Endothelial cell of umbilical vein (primary cell): Measurements from ENCODE around the gene MTMR3. TPM values are rescaled to one million over a fixed set of nuclear protein-coding genes. Genes with fewer than 3 reads are reported as not detected.

Experiments
- BruUV-seq: library from RNA; stranded (reverse); fragments of 400-500 nt; replicated peaks from 2 replicates; lab custom pipeline; 2021; lab: Mats Ljungman, UMichigan
- CTCF ChIA-PET: fragments of 300-600, 350-600 bp; sonication (Branson Sonifier 250); formaldehyde crosslinking; loops from one replicate; lab custom pipeline; 2021; ENCODE audit warnings: antibody characterized with exemption, inconsistent platforms; lab: Charles Lee
- POLR2A ChIA-PET: fragments of 300-600, 350-600 bp; sonication (Branson Sonifier 250); formaldehyde crosslinking; loops from one replicate; lab custom pipeline; 2021; ENCODE audit warnings: antibody characterized with exemption, inconsistent platforms; lab: Charles Lee
- DNase-seq: peaks from one replicate; pipeline ENCODE4 v3.0.0-alpha.2; 2011; ENCODE audit warnings: low read depth, low spot score
- FAIRE-seq: peaks from 2 replicates; lab custom pipeline; 2011; peaks lifted over from hg19 to GRCh38; lab: Jason Lieb, UNC
- H2AFZ ChIP-seq: 2 replicates; pipeline ENCODE4 v1.6.0; 2012; ENCODE audit warnings: low read depth, low read length, control low read depth, inconsistent platforms
- H3K27ac ChIP-seq: 2 replicates; pipeline ENCODE4 v1.5.1; 2011; ENCODE audit warnings: low read depth, mild to moderate bottlenecking, control low read depth, low read length, moderate library complexity; ENCODE audit not compliant: insufficient read depth
- H3K27me3 ChIP-seq, 2 experiments: 2 replicates each; pipeline versions ENCODE4 v1.6.0 to v1.6.1; 2011; ENCODE audit warnings: low read length in 2 of 2, mixed read lengths in 1 of 2; ENCODE audit not compliant: control insufficient read depth in 2 of 2, insufficient read depth in 2 of 2
- H3K36me3 ChIP-seq, 2 experiments: 2 replicates in 1 of 2; 3 replicates in 1 of 2; pipeline ENCODE4 v1.5.1; 2011; ENCODE audit warnings: low read length in 2 of 2, mild to moderate bottlenecking in 1 of 2, moderate library complexity in 1 of 2; ENCODE audit not compliant: control insufficient read depth in 2 of 2, insufficient read depth in 2 of 2; ENCODE audit errors: extremely low read depth in 1 of 2
- H3K4me1 ChIP-seq: 3 replicates; pipeline ENCODE4 v1.5.1; 2011; ENCODE audit warnings: mild to moderate bottlenecking, low read length; ENCODE audit not compliant: control insufficient read depth, insufficient read depth; ENCODE audit errors: extremely low read depth
- H3K4me2 ChIP-seq: 2 replicates; pipeline ENCODE4 v1.6.1; 2011; ENCODE audit warnings: low read length, control low read depth, mixed read lengths; ENCODE audit not compliant: insufficient read depth
- H3K4me3 ChIP-seq, 3 experiments: fragments of 200-600 bp in 1 of 3; sonication (generic), shearing (Covaris generic) in 1 of 3; replicated peaks in 1 of 3; 2 replicates each; pipeline ENCODE4 v1.5.1; 2011 to 2016; ENCODE audit warnings: control low read depth in 3 of 3, low read length in 3 of 3, mild to moderate bottlenecking in 2 of 3, inconsistent platforms in 1 of 3, low read depth in 1 of 3, moderate library complexity in 1 of 3; ENCODE audit not compliant: insufficient read depth in 1 of 3
- H3K79me2 ChIP-seq: 2 replicates; pipeline ENCODE4 v1.6.0; 2012; ENCODE audit warnings: low read length, inconsistent platforms; ENCODE audit not compliant: control insufficient read depth, insufficient read depth
- H3K9ac ChIP-seq: replicated peaks from 2 replicates; pipeline ENCODE3; 2011; ENCODE audit warnings: low read length, control low read depth; ENCODE audit not compliant: insufficient read depth; ENCODE audit errors: extremely low read depth
- H3K9me1 ChIP-seq: replicated peaks from 3 replicates; pipeline ENCODE4 v1.6.0; 2011; ENCODE audit warnings: mild to moderate bottlenecking, low read length; ENCODE audit not compliant: control insufficient read depth, insufficient read depth; ENCODE audit errors: extremely low read depth
- H3K9me3 ChIP-seq: replicated peaks from 2 replicates; pipeline ENCODE4 v1.5.1; 2012; ENCODE audit warnings: low read length, inconsistent platforms; ENCODE audit not compliant: control insufficient read depth, insufficient read depth
- H4K20me1 ChIP-seq: replicated peaks from 2 replicates; pipeline ENCODE3; 2011; ENCODE audit warnings: mild to moderate bottlenecking, low read length; ENCODE audit not compliant: control insufficient read depth, insufficient read depth; ENCODE audit errors: extremely low read depth
- CTCF ChIP-seq, 2 donors: IDR thresholded peaks; 1 replicate in 1 of 2; 2 replicates in 1 of 2; pipeline ENCODE4 v1.5.1; 2011; ENCODE audit warnings: low read length in 2 of 2, mild to moderate bottlenecking in 2 of 2, moderate library complexity in 2 of 2, control low read depth in 1 of 2, inconsistent platforms in 1 of 2, low read depth in 1 of 2; ENCODE audit not compliant: insufficient read depth in 1 of 2; ENCODE audit errors: extremely low read depth in 1 of 2
- EZH2 ChIP-seq: IDR thresholded peaks from 2 replicates; pipeline ENCODE4 v1.6.1; 2012; ENCODE audit warnings: borderline replicate concordance, low read depth, mild to moderate bottlenecking, moderate library complexity, low read length, inconsistent platforms; ENCODE audit not compliant: severe bottlenecking
- FOS ChIP-seq: IDR thresholded peaks from 2 replicates; pipeline ENCODE4 v1.6.1; 2011; ENCODE audit warnings: mild to moderate bottlenecking, low read length, moderate library complexity, borderline replicate concordance; ENCODE audit not compliant: insufficient read depth
- GATA2 ChIP-seq: IDR thresholded peaks from 2 replicates; pipeline ENCODE4 v1.7.0; 2011; ENCODE audit warnings: low read depth, mild to moderate bottlenecking, moderate library complexity, mixed read lengths, low read length; ENCODE audit not compliant: insufficient read length, insufficient read depth
- JUN ChIP-seq: IDR thresholded peaks from 2 replicates; pipeline ENCODE4 v1.6.1; 2011; ENCODE audit warnings: borderline replicate concordance, low read depth; ENCODE audit not compliant: insufficient read length, insufficient read depth
- MAX ChIP-seq: IDR thresholded peaks from 2 replicates; pipeline ENCODE4 v1.6.1; 2011; ENCODE audit not compliant: insufficient read depth, insufficient read length
- MYC ChIP-seq: IDR thresholded peaks from one replicate; pipeline ENCODE4 v1.6.1; 2011; ENCODE audit warnings: mild to moderate bottlenecking, low read depth, low read length
- POLR2A ChIP-seq: IDR thresholded peaks from 2 replicates; pipeline ENCODE4 v1.6.1; 2012; ENCODE audit warnings: low read depth, mild to moderate bottlenecking, control low read depth, low read length
- POLR2AphosphoS5 ChIP-seq: IDR thresholded peaks from 2 replicates; pipeline ENCODE4 v1.6.1; 2012; ENCODE audit warnings: low read depth, mild to moderate bottlenecking, control low read depth, low read length, moderate library complexity; ENCODE audit not compliant: insufficient read depth
- dilution Hi-C: fragments of 300-500 bp; cut with MboI; formaldehyde crosslinking; loops from one replicate; pipeline ENCODE4 v1.15.0; 2019; ENCODE audit warnings: low sequenced_read_pairs; ENCODE audit not compliant: extremely low pct_ligation_motif_present
- intact Hi-C: fragments of 100-400 bp; cut with micrococcal nuclease; formaldehyde crosslinking; loops from one replicate; pipeline ENCODE4 v1.10.0; 2022
- polyA plus RNA-seq, 4 experiments: library from polyadenylated mRNA; depleted of rRNA in 3 of 4; stranded (reverse) in 3 of 4; unstranded in 1 of 4; fragments of >200 nt; gene quantifications; 2 replicates each; pipeline versions ENCODE4 v1.2.1 to v1.2.3, GENCODE V29; 2011 to 2012; ENCODE audit warnings: missing spikeins in 1 of 4
- total RNA-seq: library from RNA; stranded (reverse); gene quantifications from 2 replicates; pipeline ENCODE4 v1.2.3, GENCODE V29; 2021

MTMR3 gene
- total and polyA plus RNA-seq, 2 donors (not counting 3 experiments of a cell fraction or from before 2014, with no cell fraction given): 30.1 to 36.5 TPM

- ChIA-PET CTCF (interaction anchor here (0.7 to 1.6 kb wide), 6 partner anchors 13 to 88 kb away, joined by 3 to 5 read pairs (median 4); no protein-coding TSS in a partner anchor), POLR2A (no interaction called here)
- no TSS peak for BruUV-seq
These were observed 51.6 kb downstream of the MTMR3 start for GRCh38 chr22:29934596-29934995.

More at GRCh38 chr22:29934596-29934995, 51.6 kb downstream of the MTMR3 start:
- intact Hi-C loops (no loop called here), dilution Hi-C loops (no loop called here)
- no peak overlapping the region for H3K4me3 ChIP-seq
- H4K20me1 ChIP-seq: peaks cover 3% of the 10 kb centered on the region
- no peak for DNase-seq
- H3K79me2 ChIP-seq: peaks cover 22% of the 10 kb centered on the region
- no peak for FAIRE-seq
- no peak overlapping the region for H3K27ac ChIP-seq
- no peaks in the 10 kb centered on the region for H3K9me1 ChIP-seq
- no peaks in the 10 kb centered on the region for H3K27me3 ChIP-seq
- TF ChIP-seq POLR2AphosphoS5: no peak
- TF ChIP-seq EZH2: no peak
- TF ChIP-seq POLR2A: no peak
- TF ChIP-seq CTCF (IDR thresholded peaks at IDR 0.05; ENCODE audit: extremely low read depth in 1 of 2, insufficient read depth in 1 of 2, low read depth in 1 of 2, low read length in 2 of 2): no peak
- TF ChIP-seq JUN: no peak
- no peak for TF ChIP-seq MAX
- no peak for TF ChIP-seq GATA2
- TF ChIP-seq MYC: no peak
- TF ChIP-seq FOS: no peak
- no peak overlapping the region for H2AFZ ChIP-seq
- H3K4me2 ChIP-seq: no peak overlapping the region
- H3K9ac ChIP-seq: no peak overlapping the region
- H3K36me3 ChIP-seq: no peaks in the 10 kb centered on the region
- H3K9me3 ChIP-seq: no peaks in the 10 kb centered on the region
- H3K4me1 ChIP-seq: peaks cover 3% of the 10 kb centered on the region
